ENCODE results near the gene PDHX.

PDHX gene

DNA sequence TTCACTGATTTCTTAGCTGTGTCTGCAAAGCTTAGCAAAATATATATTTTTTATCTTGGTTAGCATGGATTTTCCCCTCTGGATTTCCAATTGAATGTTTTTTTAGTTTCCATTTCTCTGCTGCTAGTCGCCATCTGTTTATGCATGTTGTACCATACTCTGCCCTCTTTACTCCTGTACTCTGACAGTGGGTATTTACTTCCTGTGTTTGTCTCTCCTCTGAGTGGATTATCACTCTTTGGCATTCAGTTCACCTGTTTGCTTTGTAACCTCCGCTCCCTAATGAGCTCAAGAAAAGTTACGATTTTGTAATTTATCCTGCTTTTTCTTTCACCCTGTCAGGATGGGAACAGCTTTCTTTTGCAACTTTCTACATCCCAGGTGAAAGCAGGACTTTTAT lies 59.1 kb downstream of the PDHX start:
- Mint-ChIP-seq H3K4me3 (no peak overlapping the region), H3K27ac (no peak overlapping the region), H3K9me3 (no peaks in the 10 kb centered on the region), H3K27me3 (no peaks in the 10 kb centered on the region), H3K36me3 (ENCODE audit: low read depth) (peaks cover 76% of the 10 kb centered on the region), H3K4me1 (ENCODE audit: low read depth) (peaks cover 25% of the 10 kb centered on the region)
- intact Hi-C loops (cut with micrococcal nuclease) = no loop called here

DNA sequence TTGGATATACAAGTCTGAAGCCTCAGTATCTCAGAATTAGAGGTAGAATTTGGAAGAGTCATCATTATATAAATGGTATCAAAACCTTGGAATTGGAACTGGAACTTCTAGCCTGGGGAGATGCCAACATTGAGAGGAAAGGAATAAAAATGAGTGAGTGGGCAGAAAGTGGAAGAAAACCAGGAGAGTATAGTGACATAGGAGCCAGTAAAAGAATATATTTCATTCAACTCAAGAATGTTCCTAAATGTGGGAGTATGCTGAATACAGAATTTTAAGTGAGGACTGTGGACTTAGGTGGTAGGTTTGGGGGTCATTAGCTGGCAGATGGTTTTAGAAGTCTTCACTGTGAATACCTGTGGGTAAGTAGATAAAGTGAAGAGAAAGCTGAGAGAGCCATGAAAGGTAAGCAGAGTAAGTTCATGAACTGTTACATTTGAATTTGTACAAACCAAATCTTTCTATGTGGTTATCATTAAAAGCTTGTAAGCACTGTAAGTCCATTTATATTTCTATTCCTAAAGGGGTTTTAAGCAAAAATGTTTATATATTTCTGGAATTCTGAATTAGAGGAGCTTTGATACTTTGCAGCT lies 60.2 kb downstream of the PDHX start:
- peaks cover 76% of the 10 kb centered on the region for H3K36me3 Mint-ChIP-seq (ENCODE audit: low read depth)
- no peaks in the 10 kb centered on the region for H3K27me3 Mint-ChIP-seq
- H3K4me1 Mint-ChIP-seq (ENCODE audit: low read depth) = peaks cover 25% of the 10 kb centered on the region
- intact Hi-C loops (cut with micrococcal nuclease) = no loop called here
- H3K4me3 Mint-ChIP-seq = no peak overlapping the region
- no peak overlapping the region for H3K27ac Mint-ChIP-seq
- no peaks in the 10 kb centered on the region for H3K9me3 Mint-ChIP-seq

DNA sequence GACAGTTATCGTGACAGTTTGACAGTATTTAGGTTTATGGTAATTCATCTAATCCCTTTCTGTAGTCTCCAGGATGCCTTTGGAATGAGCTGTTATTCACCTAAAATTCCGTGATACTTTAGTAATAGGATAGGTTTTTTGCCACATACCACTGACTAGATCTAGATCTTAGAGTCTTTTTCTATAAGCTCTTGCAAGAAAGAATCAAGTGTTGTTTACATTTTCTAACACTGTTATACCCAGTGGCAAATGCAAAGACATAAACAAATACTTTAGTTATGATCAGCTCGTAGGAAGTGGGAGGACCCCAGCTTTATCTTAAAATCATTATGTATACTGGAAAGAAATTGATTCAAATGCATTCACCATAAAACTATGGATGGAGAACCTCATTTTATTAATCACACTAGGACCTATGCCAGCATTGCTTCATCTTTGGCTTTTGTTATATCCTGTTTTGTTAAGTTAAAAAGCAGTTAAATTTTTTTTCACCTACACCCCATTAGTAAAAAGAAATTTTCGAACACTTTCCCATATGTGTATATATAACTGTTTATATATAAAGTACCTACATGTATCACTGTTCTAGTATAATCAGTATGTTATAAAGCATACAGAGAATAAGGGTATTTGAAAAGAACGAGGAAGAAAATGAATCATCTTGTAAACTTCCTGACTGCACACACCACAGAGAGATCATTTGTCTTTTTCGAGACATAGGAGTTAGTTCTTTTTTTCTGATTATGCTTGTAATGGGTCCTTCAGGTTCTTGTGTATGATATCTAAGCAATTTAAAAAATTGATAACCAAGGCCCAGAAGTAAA lies 60.9 kb downstream of the PDHX start:
- Mint-ChIP-seq H3K27me3 (no peaks in the 10 kb centered on the region), H3K4me1 (ENCODE audit: low read depth) (peaks cover 25% of the 10 kb centered on the region), H3K4me3 (no peak overlapping the region), H3K36me3 (ENCODE audit: low read depth) (peaks cover 77% of the 10 kb centered on the region), H3K9me3 (no peaks in the 10 kb centered on the region), H3K27ac (no peak overlapping the region)
- intact Hi-C loops (cut with micrococcal nuclease) = no loop called here

- H3K4me1 Mint-ChIP-seq (ENCODE audit: low read depth) = peaks cover 25% of the 10 kb centered on the region
- peaks cover 76% of the 10 kb centered on the region for H3K36me3 Mint-ChIP-seq (ENCODE audit: low read depth)
- H3K9me3 Mint-ChIP-seq = no peaks in the 10 kb centered on the region
- no peak overlapping the region for H3K27ac Mint-ChIP-seq
- H3K4me3 Mint-ChIP-seq = no peak overlapping the region
- intact Hi-C loops (cut with micrococcal nuclease) = no loop called here
- H3K27me3 Mint-ChIP-seq = no peaks in the 10 kb centered on the region
Measured at GRCh38 chr11:34978236-34979191, 62.1 kb downstream of the PDHX start.

- intact Hi-C loops (cut with micrococcal nuclease) = no loop called here
- peaks cover 11% of the 10 kb centered on the region for H3K4me1 Mint-ChIP-seq (ENCODE audit: low read depth)
- H3K4me3 Mint-ChIP-seq = no peak overlapping the region
- no peaks in the 10 kb centered on the region for H3K9me3 Mint-ChIP-seq
- H3K27me3 Mint-ChIP-seq = no peaks in the 10 kb centered on the region
- no peak overlapping the region for H3K27ac Mint-ChIP-seq
- H3K36me3 Mint-ChIP-seq (ENCODE audit: low read depth) = peaks cover 68% of the 10 kb centered on the region
Measured at GRCh38 chr11:34984514-34984913, 68.1 kb downstream of the PDHX start.

GRCh38 chr11:34986883-34987520 lies 70.6 kb downstream of the PDHX start:
- Mint-ChIP-seq H3K36me3 (ENCODE audit: low read depth) (peaks cover 49% of the 10 kb centered on the region), H3K9me3 (no peaks in the 10 kb centered on the region), H3K27me3 (no peaks in the 10 kb centered on the region), H3K4me1 (ENCODE audit: low read depth) (peaks cover 11% of the 10 kb centered on the region), H3K27ac (no peak overlapping the region), H3K4me3 (no peak overlapping the region)
- intact Hi-C loops (cut with micrococcal nuclease) = no loop called here

DNA sequence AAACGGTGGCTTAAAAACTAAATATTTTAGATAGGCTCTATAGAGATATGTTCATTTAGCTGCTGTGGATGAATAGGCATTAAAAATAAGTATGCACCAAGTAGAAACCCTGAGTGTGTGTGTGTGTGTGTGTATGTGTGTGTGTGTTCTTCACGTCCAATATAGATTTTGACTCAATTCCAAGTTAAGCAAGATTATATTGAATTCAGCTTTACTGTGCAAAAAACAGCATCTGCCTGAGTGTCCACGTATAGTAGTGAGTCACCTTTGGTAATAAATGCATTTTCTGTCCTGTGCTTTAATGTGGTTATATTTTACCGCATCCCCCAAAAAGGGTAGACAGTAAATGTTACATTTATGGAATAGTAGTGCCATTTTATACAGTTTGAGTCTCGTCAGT lies 71.2 kb downstream of the PDHX start:
- intact Hi-C loops (cut with micrococcal nuclease) = no loop called here
- no peak overlapping the region for H3K27ac Mint-ChIP-seq
- no peaks in the 10 kb centered on the region for H3K9me3 Mint-ChIP-seq
- no peak overlapping the region for H3K4me3 Mint-ChIP-seq
- no peaks in the 10 kb centered on the region for H3K27me3 Mint-ChIP-seq
- H3K4me1 Mint-ChIP-seq (ENCODE audit: low read depth) = peaks cover 11% of the 10 kb centered on the region
- peaks cover 43% of the 10 kb centered on the region for H3K36me3 Mint-ChIP-seq (ENCODE audit: low read depth)

DNA sequence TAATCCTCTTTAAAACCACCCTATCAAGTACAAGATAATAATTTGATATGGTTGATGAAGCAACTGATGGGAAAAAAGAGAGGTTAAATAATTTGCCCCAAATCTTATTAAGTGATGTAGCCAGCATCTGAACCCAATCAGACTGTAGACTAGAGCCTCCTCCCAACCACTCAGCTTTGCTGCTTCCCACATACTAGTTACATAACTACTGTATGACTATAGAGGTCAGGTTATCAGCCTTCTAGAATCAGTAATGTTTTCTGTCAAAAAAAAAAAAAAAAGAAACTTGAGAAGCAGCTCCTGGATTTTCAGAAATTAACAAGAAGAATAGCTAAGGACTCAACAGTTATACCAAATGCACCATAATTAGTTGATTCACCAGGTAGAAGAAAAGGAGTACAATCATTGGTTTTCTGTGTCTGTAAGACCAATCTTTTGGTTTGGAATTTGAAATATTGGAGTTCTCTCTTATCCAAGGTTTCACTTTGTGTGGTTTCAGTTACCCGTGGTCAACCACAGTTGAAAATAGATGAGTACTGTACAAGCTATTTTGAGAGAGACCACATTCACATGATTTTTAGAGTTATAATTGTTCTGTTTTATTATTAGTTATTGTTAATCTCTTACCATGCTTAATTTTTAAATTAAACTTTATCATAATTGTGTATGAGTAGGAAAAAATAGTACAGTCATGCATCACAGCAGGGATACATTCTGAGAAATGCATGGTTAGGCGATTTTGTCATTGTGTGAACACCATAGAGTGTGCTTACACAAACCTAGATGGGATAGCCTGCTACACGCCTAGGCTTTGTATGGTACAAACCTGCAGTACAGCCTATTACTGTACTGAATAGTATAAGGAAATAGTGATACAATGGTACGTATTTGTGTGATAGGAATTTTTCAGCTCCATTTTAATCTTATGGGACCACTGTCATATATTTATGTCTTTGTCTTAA lies 72.2 kb downstream of the PDHX start:
- peaks cover 36% of the 10 kb centered on the region for H3K36me3 Mint-ChIP-seq (ENCODE audit: low read depth)
- no peak overlapping the region for H3K27ac Mint-ChIP-seq
- no peaks in the 10 kb centered on the region for H3K9me3 Mint-ChIP-seq
- no peaks in the 10 kb centered on the region for H3K27me3 Mint-ChIP-seq
- H3K4me1 Mint-ChIP-seq (ENCODE audit: low read depth) = peaks cover 11% of the 10 kb centered on the region
- no peak overlapping the region for H3K4me3 Mint-ChIP-seq
- intact Hi-C loops (cut with micrococcal nuclease) = no loop called here

DNA sequence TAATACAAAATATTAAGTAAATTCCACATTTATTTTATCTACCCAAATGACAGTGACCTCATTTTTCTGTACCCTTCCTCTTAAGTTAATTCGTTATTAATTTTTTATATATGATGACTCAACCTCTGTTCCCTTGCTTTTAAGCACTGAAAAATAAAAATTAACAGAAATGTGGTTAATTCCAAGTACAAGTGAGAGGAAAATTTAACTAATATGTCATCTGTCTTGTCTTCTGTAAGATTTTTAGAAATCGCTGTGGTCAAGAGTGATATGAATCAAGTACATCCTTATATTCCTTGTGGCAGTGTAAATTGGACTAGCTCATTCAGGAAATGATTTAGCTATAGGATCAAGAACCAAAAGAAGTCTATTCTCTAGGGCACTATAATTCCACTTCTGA lies 74.5 kb downstream of the PDHX start:
- H3K4me1 Mint-ChIP-seq (ENCODE audit: low read depth) = peaks cover 11% of the 10 kb centered on the region
- H3K36me3 Mint-ChIP-seq (ENCODE audit: low read depth) = peaks cover 19% of the 10 kb centered on the region
- H3K27ac Mint-ChIP-seq = no peak overlapping the region
- intact Hi-C loops (cut with micrococcal nuclease) = no loop called here
- H3K27me3 Mint-ChIP-seq = no peaks in the 10 kb centered on the region
- H3K9me3 Mint-ChIP-seq = no peaks in the 10 kb centered on the region
- no peak overlapping the region for H3K4me3 Mint-ChIP-seq

- H3K4me1 Mint-ChIP-seq (ENCODE audit: low read depth) = peaks cover 19% of the 10 kb centered on the region
Measured at GRCh38 chr11:34994854-34995253, 78.4 kb downstream of the PDHX start.

GRCh38 chr11:34996958-34997357 lies 80.5 kb downstream of the PDHX start:
- H3K27me3 Mint-ChIP-seq = no peaks in the 10 kb centered on the region
- no peak overlapping the region for H3K4me3 Mint-ChIP-seq
- H3K4me1 Mint-ChIP-seq (ENCODE audit: low read depth) = peaks cover 19% of the 10 kb centered on the region
- H3K36me3 Mint-ChIP-seq (ENCODE audit: low read depth) = no peaks in the 10 kb centered on the region
- no peaks in the 10 kb centered on the region for H3K9me3 Mint-ChIP-seq
- intact Hi-C loops (cut with micrococcal nuclease) = loop anchor here (1.0 kb wide), 1 partner anchor 33 kb away; no protein-coding TSS in a partner anchor
- H3K27ac Mint-ChIP-seq = peak overlapping the region; percentile 84

More at GRCh38 chr11:34994854-34995253, 78.4 kb downstream of the PDHX start:
- Mint-ChIP-seq H3K4me3 (no peak overlapping the region), H3K27ac (no peak overlapping the region), H3K36me3 (ENCODE audit: low read depth) (no peaks in the 10 kb centered on the region), H3K27me3 (no peaks in the 10 kb centered on the region), H3K9me3 (no peaks in the 10 kb centered on the region)
- intact Hi-C loops (cut with micrococcal nuclease) = no loop called here

DNA sequence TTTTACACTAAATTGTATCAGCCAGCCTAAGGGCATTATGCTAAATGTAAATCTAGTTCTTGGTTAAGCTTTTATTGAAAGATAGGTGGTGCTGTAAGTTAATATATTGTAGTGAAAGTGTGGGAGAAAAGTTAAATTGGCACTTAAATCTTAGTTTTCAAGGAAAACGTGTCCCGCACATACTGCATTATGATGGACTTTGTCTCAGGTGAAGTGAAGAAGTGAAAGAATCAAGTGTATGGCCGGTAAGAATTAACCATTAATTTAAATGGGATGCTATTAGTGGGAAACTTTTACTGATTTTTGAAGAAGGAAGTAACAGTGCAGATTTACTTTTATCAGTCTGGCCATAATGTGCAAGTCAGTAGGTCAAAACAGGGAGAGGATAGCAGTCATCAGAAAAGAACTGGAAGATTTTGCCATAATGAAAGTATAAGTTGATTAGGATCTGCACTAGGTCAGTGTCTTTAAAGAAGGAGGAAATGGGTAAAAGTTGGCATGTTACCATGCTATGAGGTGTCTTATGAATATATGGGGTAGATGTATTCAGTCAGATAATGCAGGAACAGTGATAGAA lies 81.6 kb downstream of the PDHX start:
- no peaks in the 10 kb centered on the region for H3K27me3 Mint-ChIP-seq
- peak overlapping the region; percentile 79 for H3K27ac Mint-ChIP-seq
- intact Hi-C loops (cut with micrococcal nuclease) = loop anchor here (1.0 to 2.0 kb wide), 4 partner anchors 32 to 389 kb away; no protein-coding TSS in a partner anchor
- no peaks in the 10 kb centered on the region for H3K9me3 Mint-ChIP-seq
- peaks cover 20% of the 10 kb centered on the region for H3K4me1 Mint-ChIP-seq (ENCODE audit: low read depth)
- peak overlapping the region; percentile 55 for H3K4me3 Mint-ChIP-seq
- no peaks in the 10 kb centered on the region for H3K36me3 Mint-ChIP-seq (ENCODE audit: low read depth)
